Lower lobe of right lung (tissue), 2 donors: ENCODE measurements around the gene SFTA2. TPM values are rescaled to one million over a fixed set of nuclear protein-coding genes. Genes with fewer than 3 reads are reported as not detected.
"Not testable (repeated sequence)": the region's sequence is repeated elsewhere in the genome, so short reads cannot be mapped to it uniquely, and the experiment has no call there.

ENCODE experiments used
- ATAC-seq, 2 donors: fragments of 200-7000 bp; cut with Tn5 transposase; one replicate each; pipeline ENCODE4 v1.9.1; 2020 to 2022; ENCODE audit warnings: mild to moderate bottlenecking in 2 of 2, moderate library complexity in 2 of 2
- DNase-seq: peaks from one replicate; pipeline ENCODE4 v3.0.0-alpha.2; 2020
- H3K27ac ChIP-seq: fragments of 200-600 bp; one replicate; pipeline ENCODE4 v1.8.0; 2022
- H3K27me3 ChIP-seq: fragments of 200-600 bp; one replicate; pipeline ENCODE4 v1.8.0; 2022; ENCODE audit warnings: low read depth
- H3K36me3 ChIP-seq: fragments of 200-600 bp; one replicate; pipeline ENCODE4 v1.8.0; 2022; ENCODE audit warnings: mild to moderate bottlenecking
- H3K4me1 ChIP-seq: fragments of 200-600 bp; one replicate; pipeline ENCODE4 v1.8.0; 2022
- H3K4me3 ChIP-seq: fragments of 200-600 bp; one replicate; pipeline ENCODE4 v1.8.0; 2022; ENCODE audit warnings: mild to moderate bottlenecking
- H3K9me3 ChIP-seq: fragments of 200-600 bp; one replicate; pipeline ENCODE4 v1.8.0; 2022
- CTCF ChIP-seq: fragments of 200-600 bp; IDR thresholded peaks from one replicate; pipeline ENCODE4 v1.8.0; 2022; ENCODE audit warnings: antibody characterized with exemption, mild to moderate bottlenecking
- intact Hi-C: fragments of 100-400 bp; cut with DNase I; formaldehyde crosslinking; loops from one replicate; pipeline ENCODE4 v1.11.0; 2022
- total RNA-seq: library from RNA; stranded (reverse); fragmentation: NEBNext Ultra II Directional; extraction: Animal tissue kit (Norgen Biotek cat#: 25700); gene quantifications from one replicate; pipeline ENCODE4 v1.2.1, GENCODE V29; 2021
- donor health status: DM: no; HTN: yes; CAD: no; lungs with severe emphysema.

Gene SFTA2
- total RNA-seq, 1 donor from 2014 or later = 351 TPM

- no peak overlapping the region for H3K4me3 ChIP-seq
- ATAC-seq (no peak), DNase-seq (no peak)
- intact Hi-C loops = no loop called here
- TF ChIP-seq CTCF = no peak
- no peaks in the 10 kb centered on the region for H3K4me1 ChIP-seq
- H3K9me3 ChIP-seq = no peaks in the 10 kb centered on the region
- H3K36me3 ChIP-seq = no peaks in the 10 kb centered on the region
- H3K27me3 ChIP-seq = no peaks in the 10 kb centered on the region
- H3K27ac ChIP-seq = no peak overlapping the region
Observed at GRCh38 chr6:30970946-30971345, 39.0 kb upstream of the SFTA2 start.

- intact Hi-C loops, H3K4me1 ChIP-seq, DNase-seq, ATAC-seq, H3K27me3 ChIP-seq, H3K27ac ChIP-seq, H3K9me3 ChIP-seq, H3K4me3 ChIP-seq, H3K36me3 ChIP-seq: not testable (repeated sequence)
Observed at GRCh38 chr6:30969171-30969570, 37.2 kb upstream of the SFTA2 start.

GRCh38 chr6:30966154-30966553 lies 34.2 kb upstream of the SFTA2 start:
- Histone ChIP-seq H3K4me3 (no peak overlapping the region), H3K9me3 (no peaks in the 10 kb centered on the region), H3K36me3 (no peaks in the 10 kb centered on the region), H3K4me1 (peaks cover 9% of the 10 kb centered on the region), H3K27me3 (no peaks in the 10 kb centered on the region), H3K27ac (no peak overlapping the region)
- no peak for DNase-seq
- TF ChIP-seq CTCF = no peak
- intact Hi-C loops = no loop called here
- no peak for ATAC-seq

- ATAC-seq = peak in 1 of 2 donors; percentile 28
- no peaks in the 10 kb centered on the region for H3K36me3 ChIP-seq
- intact Hi-C loops = no loop called here
- H3K27me3 ChIP-seq = no peaks in the 10 kb centered on the region
- no peak for TF ChIP-seq CTCF
- H3K27ac ChIP-seq = no peak overlapping the region
- no peaks in the 10 kb centered on the region for H3K9me3 ChIP-seq
- H3K4me3 ChIP-seq = no peak overlapping the region
- DNase-seq = no peak
- H3K4me1 ChIP-seq = peaks cover 18% of the 10 kb centered on the region
Observed at GRCh38 chr6:30965140-30965601, 33.2 kb upstream of the SFTA2 start.

- DNase-seq (no peak), ATAC-seq (peak in 1 of 2 donors; percentile 27)
- no peak overlapping the region for H3K4me3 ChIP-seq
- H3K9me3 ChIP-seq = no peaks in the 10 kb centered on the region
- peaks cover 18% of the 10 kb centered on the region for H3K4me1 ChIP-seq
- intact Hi-C loops = no loop called here
- no peak overlapping the region for H3K27ac ChIP-seq
- no peaks in the 10 kb centered on the region for H3K27me3 ChIP-seq
- no peak for TF ChIP-seq CTCF
- no peaks in the 10 kb centered on the region for H3K36me3 ChIP-seq
Observed at GRCh38 chr6:30964075-30964474, 32.1 kb upstream of the SFTA2 start.

- no peak for ATAC-seq
- no peak overlapping the region for H3K4me3 ChIP-seq
- H3K36me3 ChIP-seq = no peaks in the 10 kb centered on the region
- no peak for TF ChIP-seq CTCF
- H3K4me1 ChIP-seq = peaks cover 18% of the 10 kb centered on the region
- DNase-seq = no peak
- H3K27me3 ChIP-seq = no peaks in the 10 kb centered on the region
- intact Hi-C loops = no loop called here
- H3K9me3 ChIP-seq = no peaks in the 10 kb centered on the region
- H3K27ac ChIP-seq = no peak overlapping the region
Observed at GRCh38 chr6:30963641-30964040, 31.7 kb upstream of the SFTA2 start.
